Upper lobe of left lung (tissue), 6 donors: ENCODE data around the gene MDC1. TPM values are rescaled to one million over a fixed set of nuclear protein-coding genes. Genes with fewer than 3 reads are reported as not detected.
A peak's percentile ranks its signal among the peaks of the same experiment; 100 is the strongest.

Source experiments
- ATAC-seq, 2 donors: fragments of 200-7000 bp; cut with Tn5 transposase; one replicate each; pipeline ENCODE4 v1.9.1; 2022; ENCODE audit warnings: mild to moderate bottlenecking in 2 of 2, moderate library complexity in 2 of 2; ENCODE audit not compliant: low FRiP score in 2 of 2
- DNase-seq, 2 donors: peaks; one replicate each; pipeline ENCODE4 v3.0.0-alpha.2; 2019 to 2020
- H3K27ac ChIP-seq, 4 donors: fragments of 200-600 bp; sonication (generic); one replicate each; pipeline ENCODE4 v1.5.1; 2016 to 2019
- H3K27me3 ChIP-seq, 4 donors: fragments of 200-600 bp; sonication (generic); one replicate each; pipeline ENCODE4 v1.5.1; 2017 to 2019
- H3K36me3 ChIP-seq, 4 donors: fragments of 200-600 bp; sonication (generic); one replicate each; pipeline ENCODE4 v1.5.1; 2016 to 2019
- H3K4me1 ChIP-seq, 4 donors: fragments of 200-600 bp; sonication (generic); one replicate each; pipeline ENCODE4 v1.5.1; 2018 to 2019
- H3K4me3 ChIP-seq, 4 donors: fragments of 200-600 bp; sonication (generic); one replicate each; pipeline ENCODE4 v1.5.1; 2017 to 2019; ENCODE audit warnings: mild to moderate bottlenecking in 2 of 4, moderate library complexity in 1 of 4
- H3K9me3 ChIP-seq, 4 donors: fragments of 200-600 bp; sonication (generic); one replicate each; pipeline ENCODE4 v1.5.1; 2018 to 2019
- EP300 ChIP-seq, 4 donors: sonication (generic); formaldehyde crosslinking; IDR thresholded peaks; one replicate each; pipeline ENCODE4 v1.5.1; 2017; ENCODE audit warnings: antibody characterized with exemption in 4 of 4, control low read depth in 2 of 4
- POLR2A ChIP-seq, 4 donors: fragments of 450-650 bp; IDR thresholded peaks; one replicate each; pipeline ENCODE4 v1.5.1; 2016 to 2017; ENCODE audit warnings: antibody characterized with exemption in 4 of 4, mild to moderate bottlenecking in 2 of 4
- POLR2AphosphoS5 ChIP-seq, 2 donors: sonication (generic); formaldehyde crosslinking; IDR thresholded peaks; one replicate each; pipeline ENCODE4 v1.5.1; 2017; ENCODE audit warnings: antibody characterized with exemption in 2 of 2
- WGBS, 2 donors: methylation state at CpG; one replicate each; pipeline ENCODE4 v1.1.5; 2017 to 2018; 5-methylcytosine and 5-hydroxymethylcytosine counted together
- total RNA-seq, 6 donors: library from RNA; depleted of rRNA in 4 of 6; stranded (reverse); fragments of >200 nt in 4 of 6; gene quantifications; one replicate each; pipeline versions ENCODE4 v1.1.0 to v1.2.1, GENCODE V29; 2016 to 2021
- TF ChIP-seq, protein P1 (sequence below), 6 experiments: fragments of 450-650 bp in 4 of 6; fragments of 200-600 bp in 2 of 6; sonication (generic) in 2 of 6; IDR thresholded peaks; one replicate each; pipeline ENCODE4 v1.5.1; 2016 to 2019; ENCODE audit warnings: antibody characterized with exemption in 6 of 6
- donor health status: DM: no; HTN: no; CAD: no; lungs with moderate emphysema.
- donor health status: DM: no; HTN: yes; CAD: no; lungs with severe emphysema.

The MDC1 gene
- total RNA-seq, 6 donors from 2014 or later = 13.5 to 33.5 (median 24.2) TPM

DNA sequence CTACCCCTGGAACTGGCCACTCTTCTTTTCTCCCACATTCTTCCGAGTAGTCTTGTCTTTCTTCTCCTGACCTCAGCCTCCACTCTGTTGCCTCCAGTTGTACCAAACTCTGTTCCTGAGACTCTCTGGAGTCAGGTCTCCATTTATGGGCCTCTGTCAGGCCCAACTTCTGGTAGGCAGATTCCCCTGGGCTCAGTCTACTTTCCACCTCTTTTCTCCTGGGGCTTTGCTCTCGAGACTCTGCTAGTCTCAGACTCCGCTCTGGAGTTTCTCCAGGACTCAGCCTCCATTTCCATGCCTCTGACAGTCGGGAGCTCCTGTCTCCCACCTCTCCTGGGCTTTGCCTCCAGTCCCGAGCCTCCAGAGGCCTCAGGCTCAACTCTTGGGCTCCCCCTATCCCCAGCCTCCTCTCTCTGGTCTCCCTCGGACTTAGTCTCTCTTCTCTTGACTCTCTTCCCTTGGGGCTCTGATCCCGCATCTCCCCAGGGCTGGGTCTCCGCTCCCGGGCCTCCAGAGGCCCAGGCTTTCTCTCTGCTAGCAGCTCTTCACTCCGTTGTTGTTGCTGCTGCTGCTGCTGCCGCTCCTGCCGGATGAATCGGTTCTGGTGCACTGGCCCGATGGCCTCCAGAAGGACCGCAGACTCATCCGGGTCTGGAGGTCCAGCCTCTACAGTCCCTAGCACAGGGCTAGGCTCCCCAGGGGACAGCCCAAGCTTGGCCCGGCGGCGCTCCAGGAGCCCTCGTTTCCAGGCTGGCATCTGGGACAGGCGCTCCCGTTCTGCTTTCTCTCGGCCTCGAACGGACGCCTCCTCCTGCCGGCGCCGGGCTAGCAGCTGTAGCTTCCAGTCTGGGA is 31.7 kb downstream of the MDC1 start:
- Histone ChIP-seq H3K9me3 (no peaks in the 10 kb centered on the region), H3K36me3 (peaks cover 0 to 7% (median 0%) of the 10 kb centered on the region in 4 donors), H3K27me3 (no peaks in the 10 kb centered on the region), H3K4me3 (peak overlapping the region; percentile 70 to 87 (median 80)), H3K4me1 (peaks cover 40 to 61% (median 56%) of the 10 kb centered on the region in 4 donors), H3K27ac (peak overlapping the region; percentile 99 to 100 (median 99))
- WGBS, 2 donors = 28 to 33% methylated on average over 21 to 22 of the region's 29 CpGs
- TF ChIP-seq EP300 (IDR thresholded peaks at IDR 0.05) (no peak), POLR2AphosphoS5 (IDR thresholded peaks at IDR 0.05) (peak in 1 of 2 donors; percentile 13)
- ATAC-seq = no peak
- peak in 1 of 2 donors; percentile 84 for DNase-seq

DNA sequence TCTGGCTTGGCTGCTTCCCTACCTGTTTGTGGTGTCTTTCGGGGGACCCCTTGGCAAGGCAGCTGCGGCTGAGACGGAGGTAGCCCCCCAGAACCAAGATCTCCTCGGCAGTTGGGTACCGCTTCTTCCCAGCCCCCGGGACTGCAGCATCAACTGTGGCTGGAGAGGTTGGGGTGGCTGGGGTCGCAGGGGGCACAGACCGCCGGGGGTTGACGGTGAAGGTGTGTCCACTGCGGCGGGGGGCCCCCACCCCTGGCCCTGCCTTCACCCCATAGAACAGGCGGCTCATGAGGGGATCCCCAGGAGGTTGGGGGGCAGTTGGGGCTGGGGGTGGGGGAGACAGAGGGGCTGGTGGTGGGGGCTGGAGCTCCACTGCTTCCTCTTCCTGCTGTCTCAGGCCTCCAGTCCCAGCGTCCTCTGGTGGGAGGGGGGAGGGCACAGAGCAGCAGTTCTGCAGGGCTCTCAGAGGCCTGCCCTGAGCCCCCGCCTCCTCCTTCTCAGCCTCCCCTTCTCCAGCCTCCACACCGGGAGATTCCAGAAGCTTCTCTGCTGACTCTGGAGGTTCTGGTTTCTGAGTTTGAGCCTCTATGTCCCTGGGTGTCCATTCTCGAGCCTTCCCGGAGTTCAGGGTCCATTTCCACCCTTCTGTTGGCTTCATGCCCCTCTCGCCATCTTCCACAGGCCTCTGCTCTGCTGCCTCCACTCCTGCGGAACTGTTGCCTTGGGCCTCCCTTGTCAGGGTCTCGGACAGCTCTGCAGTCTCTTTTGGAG is 32.5 kb downstream of the MDC1 start:
- 22 to 35% methylated on average over 14 to 15 of the region's 21 CpGs for WGBS, 2 donors

DNA sequence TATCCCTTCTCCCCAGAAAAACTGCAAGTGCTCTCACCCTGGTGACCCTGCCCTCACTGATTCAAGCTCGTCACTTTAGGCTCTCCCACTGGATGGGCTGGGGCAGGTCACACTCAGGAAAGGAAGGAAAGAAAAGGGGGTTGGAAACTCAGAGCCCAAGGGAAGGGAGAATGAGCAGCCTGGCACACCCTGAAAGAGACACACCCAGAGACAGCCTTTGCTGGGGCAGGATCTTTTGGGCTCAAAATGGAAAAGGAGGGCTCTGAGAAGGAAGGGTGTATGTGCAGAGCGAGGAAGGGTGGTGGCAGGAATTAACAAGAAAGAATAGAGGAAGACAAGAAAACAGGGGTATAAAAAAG is 33.1 kb downstream of the MDC1 start:
- peaks cover 0 to 22% (median 0%) of the 10 kb centered on the region in 4 donors for H3K36me3 ChIP-seq
- 13 to 25% methylated on average over 2 of the region's 2 CpGs for WGBS, 2 donors
- H3K4me1 ChIP-seq = peaks cover 40 to 61% (median 60%) of the 10 kb centered on the region in 4 donors
- ATAC-seq (no peak), DNase-seq (no peak)
- peak overlapping the region; percentile 70 to 87 (median 80) for H3K4me3 ChIP-seq
- TF ChIP-seq, protein P1, sequence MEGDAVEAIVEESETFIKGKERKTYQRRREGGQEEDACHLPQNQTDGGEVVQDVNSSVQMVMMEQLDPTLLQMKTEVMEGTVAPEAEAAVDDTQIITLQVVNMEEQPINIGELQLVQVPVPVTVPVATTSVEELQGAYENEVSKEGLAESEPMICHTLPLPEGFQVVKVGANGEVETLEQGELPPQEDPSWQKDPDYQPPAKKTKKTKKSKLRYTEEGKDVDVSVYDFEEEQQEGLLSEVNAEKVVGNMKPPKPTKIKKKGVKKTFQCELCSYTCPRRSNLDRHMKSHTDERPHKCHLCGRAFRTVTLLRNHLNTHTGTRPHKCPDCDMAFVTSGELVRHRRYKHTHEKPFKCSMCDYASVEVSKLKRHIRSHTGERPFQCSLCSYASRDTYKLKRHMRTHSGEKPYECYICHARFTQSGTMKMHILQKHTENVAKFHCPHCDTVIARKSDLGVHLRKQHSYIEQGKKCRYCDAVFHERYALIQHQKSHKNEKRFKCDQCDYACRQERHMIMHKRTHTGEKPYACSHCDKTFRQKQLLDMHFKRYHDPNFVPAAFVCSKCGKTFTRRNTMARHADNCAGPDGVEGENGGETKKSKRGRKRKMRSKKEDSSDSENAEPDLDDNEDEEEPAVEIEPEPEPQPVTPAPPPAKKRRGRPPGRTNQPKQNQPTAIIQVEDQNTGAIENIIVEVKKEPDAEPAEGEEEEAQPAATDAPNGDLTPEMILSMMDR (IDR thresholded peaks at IDR 0.05) = no peak
- TF ChIP-seq POLR2AphosphoS5 (IDR thresholded peaks at IDR 0.05) (no peak), POLR2A (IDR thresholded peaks at IDR 0.05) (no peak), EP300 (IDR thresholded peaks at IDR 0.05) (no peak)
- H3K27ac ChIP-seq = peak overlapping the region; percentile 99 to 100 (median 99)
- no peaks in the 10 kb centered on the region for H3K27me3 ChIP-seq
- H3K9me3 ChIP-seq = no peaks in the 10 kb centered on the region

More for the DNA sequence above, 32.5 kb downstream of the MDC1 start:
- Histone ChIP-seq H3K4me1 (peaks cover 40 to 61% (median 57%) of the 10 kb centered on the region in 4 donors), H3K27me3 (no peaks in the 10 kb centered on the region), H3K27ac (peak overlapping the region; percentile 99 to 100 (median 99)), H3K36me3 (peaks cover 0 to 15% (median 0%) of the 10 kb centered on the region in 4 donors), H3K9me3 (no peaks in the 10 kb centered on the region), H3K4me3 (peak overlapping the region; percentile 70 to 87 (median 80))
- ATAC-seq = no peak
- TF ChIP-seq POLR2AphosphoS5 (IDR thresholded peaks at IDR 0.05) = peak in 1 of 2 donors; percentile 32
- TF ChIP-seq, protein P1 (IDR thresholded peaks at IDR 0.05) = no peak
- no peak for TF ChIP-seq POLR2A (IDR thresholded peaks at IDR 0.05)
- TF ChIP-seq EP300 (IDR thresholded peaks at IDR 0.05) = no peak
- peak; percentile 74 to 79 for DNase-seq

DNA sequence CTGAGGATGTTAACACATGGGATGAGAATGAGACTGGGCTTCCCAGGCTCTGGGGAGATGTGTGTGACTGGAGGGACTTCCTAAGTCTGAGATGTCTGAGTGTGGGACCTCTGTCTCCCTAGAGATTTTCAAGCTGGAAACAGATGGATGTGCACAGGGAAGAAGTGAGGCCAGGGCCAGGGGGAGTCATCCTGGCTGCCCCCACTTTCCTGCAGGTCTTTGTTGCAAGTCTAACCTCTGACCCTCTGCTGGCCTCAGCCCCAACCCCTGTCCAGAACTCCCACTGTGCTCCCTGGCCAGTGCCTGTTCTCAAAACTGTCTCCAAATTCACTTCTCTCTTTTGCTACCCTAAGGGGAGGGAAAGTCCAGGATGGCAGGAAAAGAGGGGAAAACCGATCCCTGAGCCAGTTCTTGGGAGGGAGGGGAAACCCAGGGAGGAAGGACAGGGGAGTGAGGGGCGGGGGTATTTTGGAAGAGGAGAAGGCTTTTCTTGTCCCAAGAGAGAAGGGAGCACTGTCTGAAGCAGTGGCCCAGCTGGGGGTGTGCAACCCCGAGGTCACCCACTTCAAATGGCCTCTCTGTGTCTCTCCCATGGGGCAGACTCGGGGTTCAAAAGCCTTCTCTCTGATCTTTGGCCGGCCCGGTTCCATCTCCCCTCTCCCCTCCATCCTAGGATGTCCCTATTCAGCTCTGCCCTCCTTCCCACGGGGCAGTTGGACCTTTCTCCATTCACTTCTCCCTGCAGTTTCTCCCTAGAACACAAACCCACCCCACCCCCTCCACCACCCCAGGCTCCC is 33.7 kb downstream of the MDC1 start:
- peaks cover 40 to 60% (median 58%) of the 10 kb centered on the region in 4 donors for H3K4me1 ChIP-seq
- TF ChIP-seq POLR2AphosphoS5 (IDR thresholded peaks at IDR 0.05) = peak in 1 of 2 donors; percentile 5
- TF ChIP-seq, protein P1 (IDR thresholded peaks at IDR 0.05) = no peak
- H3K4me3 ChIP-seq = peak overlapping the region; percentile 70 to 87 (median 80)
- H3K27ac ChIP-seq = peak overlapping the region; percentile 99 to 100 (median 99)
- no peaks in the 10 kb centered on the region for H3K9me3 ChIP-seq
- DNase-seq (no peak), ATAC-seq (no peak)
- no peaks in the 10 kb centered on the region for H3K27me3 ChIP-seq
- WGBS, 2 donors = 20 to 24% methylated on average over 7 of the region's 7 CpGs
- H3K36me3 ChIP-seq = peaks cover 0 to 27% (median 3%) of the 10 kb centered on the region in 4 donors
